T follicular helper cell (primary cell): ENCODE measurements around the gene KIF13A.
"Not testable (repeated sequence)": the region's sequence is repeated elsewhere in the genome, so short reads cannot be mapped to it uniquely, and the experiment has no call there.

Experiments
- DNase-seq: peaks from one replicate; pipeline ENCODE4 v3.0.0-alpha.2; 2020; ENCODE audit warnings: low read depth
- total RNA-seq, 2 experiments: gene quantifications; one replicate each; lab custom pipeline; 2026; lab: John Stamatoyannopoulos, UW

KIF13A gene
- 0.61 to 5.8 reads per million in 2 experiments for total RNA-seq

DNA sequence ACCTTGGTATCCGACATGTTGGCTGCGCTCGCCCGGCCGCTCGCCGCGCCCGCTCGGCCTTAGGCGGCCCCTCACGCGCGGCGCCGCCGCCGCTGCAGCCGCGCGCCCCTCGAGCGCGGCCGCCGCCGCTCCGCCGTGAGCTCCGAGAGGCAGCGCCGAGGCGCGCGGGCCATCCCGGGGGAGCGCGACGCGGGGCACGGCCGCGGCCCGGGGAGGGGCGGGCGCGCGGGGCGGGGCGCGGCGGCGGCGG lies at the start of gene KIF13A:
Gene KIF13A (minus strand): TSS at position 189 of the 250 bp plus-strand sequence. CDS start 172 bp downstream, at position 17.
- no peak for DNase-seq

DNA sequence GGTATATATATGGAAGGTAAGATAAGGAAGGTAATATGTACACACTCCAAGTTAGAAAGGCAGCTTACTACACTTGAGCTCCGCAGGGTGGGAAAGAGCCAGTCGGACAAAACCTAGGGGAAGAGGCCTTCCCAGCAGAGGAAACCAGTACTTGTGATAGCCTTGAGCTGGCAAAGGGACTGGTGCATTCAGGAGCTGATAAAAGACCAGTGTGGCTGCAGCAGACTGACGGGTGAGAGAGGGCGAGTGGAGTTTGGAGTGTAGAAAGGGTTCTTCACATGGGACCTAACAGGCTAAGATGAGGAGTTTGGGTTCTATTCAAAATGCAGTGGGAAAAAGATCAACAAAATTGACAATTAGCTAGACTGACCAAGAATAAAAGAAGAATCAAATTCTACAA lies 49.3 kb upstream of the KIF13A start:
- DNase-seq = no peak

DNA sequence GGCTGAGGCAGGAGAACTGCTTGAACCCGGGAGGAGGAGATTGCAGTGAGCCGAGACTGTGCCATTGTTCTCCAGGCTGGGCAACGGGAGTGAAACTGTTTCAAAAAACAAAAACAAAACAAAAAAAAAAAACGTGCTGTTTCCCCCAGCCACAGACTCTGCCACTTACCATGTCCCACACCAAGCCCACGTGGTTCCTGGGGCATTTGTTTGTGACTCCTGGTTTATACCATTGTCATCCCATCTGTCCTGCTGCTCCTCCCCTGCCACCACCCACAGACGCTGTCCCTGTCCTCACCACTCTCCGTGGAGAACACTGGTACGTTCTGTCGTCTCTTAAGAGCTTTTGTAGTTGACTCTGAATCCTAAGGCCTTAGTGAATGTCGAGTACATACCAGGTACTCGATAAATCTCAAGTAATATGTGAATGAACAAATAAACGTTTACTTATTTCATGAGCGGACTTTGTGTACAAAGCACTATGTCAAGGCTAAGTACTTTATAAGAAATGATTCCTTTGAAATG lies 48.0 kb upstream of the KIF13A start:
- no peak for DNase-seq

DNA sequence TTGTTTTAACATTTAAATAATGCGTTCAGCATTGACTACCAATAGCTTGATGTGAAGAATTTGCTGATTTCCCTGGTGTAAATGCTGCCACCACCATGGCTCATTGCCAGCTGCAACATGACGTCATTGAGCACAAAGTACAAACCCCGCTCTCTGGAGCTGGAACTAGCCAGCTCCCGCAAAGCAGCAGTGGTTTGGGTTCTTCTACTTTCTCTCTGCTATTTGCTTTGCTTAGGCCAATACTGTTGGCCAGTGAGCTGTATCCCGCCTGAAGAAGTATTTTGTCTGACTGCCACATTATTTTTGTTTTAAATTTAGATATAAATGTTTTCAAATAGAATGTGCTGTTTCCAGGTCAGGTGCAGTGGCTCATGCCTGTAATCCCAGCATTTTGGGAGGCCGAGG lies 47.4 kb upstream of the KIF13A start:
- DNase-seq = no peak

DNA sequence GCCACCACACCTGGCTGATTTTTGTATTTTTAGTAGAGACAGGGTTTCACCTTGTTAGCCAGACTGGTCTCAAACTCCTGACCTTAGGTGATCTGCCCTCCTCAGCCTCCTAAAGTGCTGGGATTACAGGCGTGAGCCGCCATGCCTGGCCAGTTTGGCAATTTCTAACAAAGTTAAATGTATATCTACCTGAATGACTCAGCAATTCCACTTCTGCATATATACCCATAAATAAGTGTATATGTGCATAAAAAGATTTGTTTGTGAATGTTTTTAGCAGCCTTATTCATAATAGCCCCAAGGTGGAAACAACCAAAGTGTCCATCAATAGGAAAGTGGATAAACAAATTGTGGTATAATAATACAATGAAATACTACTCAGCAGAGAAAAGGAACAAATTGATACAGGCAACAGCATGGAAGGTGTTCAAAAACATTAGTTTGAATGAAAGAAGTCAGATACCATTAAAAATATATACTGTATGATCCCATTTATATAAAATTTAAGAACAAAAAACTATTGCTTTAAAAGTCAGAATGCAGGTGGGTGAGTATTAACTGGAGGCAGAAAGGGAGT lies 44.3 kb upstream of the KIF13A start:
- no peak for DNase-seq

DNA sequence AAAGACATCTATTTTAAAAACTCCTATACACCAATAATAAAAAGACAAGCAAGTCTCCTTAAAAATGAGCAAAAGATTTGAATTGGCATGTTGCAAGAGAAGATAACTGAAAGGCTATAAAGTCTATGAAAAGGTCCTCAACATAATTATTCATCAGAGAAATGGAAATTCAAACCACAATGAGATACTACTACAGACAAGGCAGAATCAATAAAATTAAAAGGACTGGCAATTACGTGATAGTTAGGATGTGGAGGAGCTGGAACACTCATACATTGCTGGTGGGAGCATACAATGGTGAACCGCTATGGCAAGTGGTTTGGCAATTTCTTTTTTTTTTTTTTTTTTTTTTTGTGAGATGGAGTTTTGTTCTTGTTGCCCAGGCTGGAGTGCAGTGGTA lies 43.8 kb upstream of the KIF13A start:
- DNase-seq = no peak

DNA sequence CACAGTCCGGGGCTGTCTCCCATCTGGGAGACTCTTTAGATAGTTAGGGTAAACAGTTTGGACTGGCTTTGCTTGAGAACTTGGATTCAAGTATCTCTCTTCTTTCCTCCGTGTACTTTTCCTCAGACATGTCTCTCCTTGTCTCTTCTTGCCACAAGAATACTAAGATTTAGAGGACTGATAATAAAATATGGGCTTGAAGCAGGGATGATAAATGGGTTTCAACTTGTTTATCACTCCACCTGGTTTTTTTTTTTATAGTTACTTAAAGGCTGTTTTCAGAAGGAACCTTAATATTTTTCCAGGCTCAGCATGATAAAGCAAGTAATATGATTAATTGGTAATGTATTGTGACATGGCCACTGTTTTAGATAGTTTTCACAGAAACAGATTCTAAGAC lies 40.9 kb upstream of the KIF13A start:
- no peak for DNase-seq

DNA sequence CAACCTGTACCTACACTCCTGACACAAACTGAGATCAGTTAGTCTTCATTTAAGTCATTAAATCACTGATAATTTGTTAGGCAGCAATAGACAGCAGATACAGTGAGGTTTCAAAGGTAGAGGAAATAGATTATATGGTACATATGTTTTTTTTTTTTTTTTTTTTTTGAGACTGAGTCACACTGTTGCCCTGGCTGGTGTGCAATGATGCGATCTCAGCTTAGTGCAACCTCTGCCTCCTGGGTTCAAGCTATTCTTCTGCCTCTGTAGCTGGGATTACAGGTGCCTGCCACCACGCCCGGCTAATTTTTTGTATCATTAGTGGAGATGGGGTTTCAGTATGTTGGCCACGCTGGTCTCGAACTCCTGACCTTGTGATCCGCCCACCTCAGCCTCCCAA lies 38.2 kb upstream of the KIF13A start:
- DNase-seq = no peak

DNA sequence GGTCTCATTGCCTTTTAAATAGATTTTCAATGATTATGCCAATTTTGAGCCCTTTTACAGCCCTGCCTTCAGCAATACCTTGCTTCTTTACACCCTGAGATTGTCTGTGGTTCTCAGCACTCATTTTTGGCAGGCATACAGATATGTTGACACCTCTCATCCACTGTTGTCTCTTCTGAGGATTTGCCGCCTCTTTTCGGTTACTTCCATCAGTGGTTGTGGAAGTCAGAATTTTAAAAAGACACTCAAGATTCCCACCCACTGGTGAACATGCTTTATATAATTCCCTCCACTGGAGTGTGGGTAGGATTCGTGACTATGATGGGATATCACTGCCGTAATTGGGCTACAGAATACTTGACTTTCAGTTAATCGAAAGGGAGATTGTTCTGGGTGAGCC lies 37.4 kb upstream of the KIF13A start:
- DNase-seq = no peak

DNA sequence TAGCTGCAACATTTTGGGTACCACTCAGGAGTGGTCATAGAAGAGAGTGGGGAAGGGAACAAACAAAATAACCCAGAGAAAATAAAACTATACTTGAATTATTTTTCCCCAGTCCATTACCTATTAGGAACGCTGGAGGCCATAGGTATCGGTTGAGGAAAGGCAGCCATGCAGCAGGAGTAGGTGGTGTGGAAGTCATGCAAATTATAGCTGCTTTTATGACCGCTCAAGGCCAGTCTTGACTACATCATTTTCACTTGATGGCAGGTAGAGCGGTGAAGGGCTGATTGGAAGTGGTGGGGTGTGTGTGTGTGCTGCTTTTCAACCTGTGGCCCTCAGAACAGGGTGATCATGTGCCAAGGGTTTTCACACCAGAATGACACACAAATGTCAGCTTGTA lies 36.5 kb upstream of the KIF13A start:
- no peak for DNase-seq

DNA sequence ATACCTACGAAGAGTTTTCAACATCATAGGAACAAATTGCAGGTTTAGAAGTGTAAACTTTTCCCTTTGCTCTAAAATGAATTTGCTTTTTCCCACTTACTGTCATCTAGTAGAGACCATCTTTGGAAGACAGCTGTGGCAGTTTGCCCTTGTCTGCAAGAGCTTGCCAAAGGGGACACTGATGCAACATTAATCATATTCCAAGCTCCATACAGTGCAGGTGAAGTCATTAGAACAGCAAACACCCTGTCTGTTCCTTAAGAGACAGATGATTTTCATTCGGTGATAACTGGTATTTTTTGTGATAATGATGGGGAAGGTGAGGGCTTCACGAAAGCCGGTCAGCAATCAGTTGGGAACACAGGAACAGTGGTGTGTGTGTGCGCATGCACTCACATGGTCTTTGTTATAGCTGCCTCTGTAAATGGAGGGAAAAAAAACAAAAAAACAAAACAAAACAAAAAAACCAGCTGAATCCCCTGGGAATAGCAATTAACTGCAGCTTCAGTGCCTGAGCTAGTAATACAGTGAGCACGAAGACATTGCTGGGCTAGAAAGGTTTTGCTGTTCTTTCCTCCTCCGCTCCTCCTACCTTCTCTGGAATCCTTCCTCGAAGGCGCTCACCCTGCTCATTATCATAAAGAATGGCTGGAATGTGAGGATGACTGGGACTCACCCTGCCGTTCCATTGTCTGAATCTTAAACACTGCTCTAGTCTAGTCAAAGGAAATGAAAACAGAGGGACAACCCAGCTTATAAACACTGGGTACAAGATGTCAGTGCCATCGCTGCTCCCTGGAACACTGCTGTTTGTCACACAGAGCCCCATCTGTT lies 35.2 kb upstream of the KIF13A start:
- DNase-seq = no peak

DNA sequence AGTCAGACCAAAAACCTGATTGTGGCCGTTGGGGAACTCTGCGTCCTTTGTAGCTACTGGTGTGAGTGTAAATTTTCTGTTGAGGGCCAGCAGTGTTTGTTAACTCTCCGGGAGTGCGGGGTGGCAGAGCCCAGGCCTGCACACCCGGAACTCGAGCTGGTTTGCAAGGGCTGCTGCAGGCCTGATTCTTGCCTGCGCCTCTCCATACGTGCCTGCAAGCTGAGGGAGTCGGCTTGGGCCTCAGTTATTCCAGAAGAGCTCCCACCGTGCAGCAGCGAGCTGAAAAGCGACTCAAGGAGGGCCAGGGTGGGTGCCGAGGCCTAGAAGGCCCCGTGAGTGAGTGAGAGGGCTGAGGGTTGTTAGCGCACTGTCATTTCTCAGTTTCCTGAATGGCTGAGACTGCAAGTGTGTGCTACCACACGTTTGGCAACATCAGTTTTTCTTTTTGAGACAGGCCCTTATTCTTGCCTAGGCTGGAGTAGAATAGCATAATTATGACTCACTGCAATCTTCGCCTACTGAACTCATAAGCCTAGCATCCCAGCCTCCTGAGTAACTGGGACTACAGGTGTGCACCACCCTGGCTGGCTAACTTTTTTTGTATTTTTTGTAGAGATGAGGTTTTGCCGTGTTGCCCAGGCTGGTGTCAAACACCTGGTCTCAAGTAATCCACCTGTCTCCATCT lies 33.9 kb upstream of the KIF13A start:
- no peak for DNase-seq

DNA sequence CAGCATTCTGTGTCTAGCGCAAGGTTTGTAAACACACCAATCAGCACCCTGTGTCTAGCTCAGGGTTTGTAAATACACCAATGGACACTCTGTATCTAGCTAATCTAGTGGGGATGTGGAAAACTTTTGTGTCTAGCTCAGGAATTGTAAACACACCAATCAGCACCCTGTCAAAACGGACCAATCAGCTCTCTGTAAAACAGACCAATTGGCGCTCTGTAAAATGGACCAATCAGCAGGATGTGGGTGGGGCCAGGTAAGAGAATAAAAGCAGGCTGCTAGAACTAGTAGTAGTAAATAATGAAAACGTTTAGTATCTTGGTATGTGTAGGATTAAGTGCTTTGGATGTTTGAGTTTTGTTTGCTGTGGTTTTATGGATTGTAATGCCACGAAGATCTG lies 33.1 kb upstream of the KIF13A start:
- not testable (repeated sequence) for DNase-seq

DNA sequence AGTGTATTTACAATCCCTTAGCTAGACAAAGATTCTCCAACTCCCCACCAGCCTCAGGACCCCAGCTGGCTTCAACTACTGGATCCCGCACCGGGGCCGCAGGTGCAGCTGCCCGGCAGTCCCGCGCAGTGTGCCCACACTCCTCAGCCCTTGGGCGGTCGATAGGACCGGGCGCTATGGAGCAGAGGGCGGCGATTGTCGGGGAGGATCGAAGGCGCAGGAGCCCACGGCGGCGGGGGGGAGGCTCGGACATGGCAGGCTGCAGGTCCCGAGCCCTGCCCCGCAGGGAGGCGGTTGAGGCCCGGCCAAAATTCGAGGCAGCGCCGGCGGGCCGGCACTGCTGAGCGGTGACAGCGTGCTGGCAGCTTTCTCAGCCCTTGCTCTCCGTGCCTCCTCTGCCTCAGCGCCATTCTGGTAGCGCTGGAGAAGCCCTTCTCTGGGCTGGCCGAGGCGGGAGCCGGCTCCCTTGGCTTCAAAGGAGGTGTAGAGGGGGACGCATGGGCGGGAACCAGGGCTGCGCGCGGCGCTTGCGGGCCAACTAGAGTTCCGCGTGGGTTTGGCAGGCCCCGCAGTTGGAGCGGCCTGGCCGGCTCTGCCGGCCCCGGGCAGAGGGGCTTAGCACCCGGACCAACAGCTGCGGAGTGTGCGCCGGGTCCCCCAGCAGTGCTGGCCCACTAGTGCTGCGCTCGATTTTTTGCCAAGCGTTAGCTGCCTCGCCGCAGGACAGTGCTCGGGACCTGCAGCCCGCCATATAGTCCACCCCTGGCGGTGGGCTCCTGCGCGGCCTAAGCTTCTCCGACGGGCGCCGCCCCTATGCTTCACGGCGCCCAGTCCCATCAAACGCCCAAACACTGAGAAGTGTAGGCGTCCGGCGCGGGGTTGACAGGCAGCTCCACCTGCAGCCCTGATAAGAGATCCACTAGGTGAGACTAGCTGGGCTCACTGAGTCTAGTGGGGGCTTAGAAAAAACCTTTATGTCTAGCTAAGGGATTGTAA lies 32.4 kb upstream of the KIF13A start:
- DNase-seq = no peak

DNA sequence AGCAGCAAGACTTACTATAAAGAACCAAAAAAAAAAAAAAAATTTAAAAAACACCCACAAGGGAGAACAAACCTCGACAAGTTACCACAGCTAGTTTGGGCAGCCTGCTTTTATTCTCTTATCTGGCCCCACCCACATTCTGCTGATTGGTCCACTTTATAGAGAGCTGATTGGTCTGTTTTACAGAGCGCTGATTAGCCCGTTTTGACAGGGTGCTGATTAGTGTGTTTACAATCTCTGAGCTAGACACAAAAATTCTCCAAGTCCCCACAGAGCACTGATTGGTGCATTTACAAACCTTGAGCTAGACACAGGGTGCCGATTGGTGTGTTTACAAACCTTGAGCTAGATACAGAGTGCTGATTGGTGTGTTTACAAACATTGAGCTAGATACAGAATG lies 31.7 kb upstream of the KIF13A start:
- DNase-seq = not testable (repeated sequence)

DNA sequence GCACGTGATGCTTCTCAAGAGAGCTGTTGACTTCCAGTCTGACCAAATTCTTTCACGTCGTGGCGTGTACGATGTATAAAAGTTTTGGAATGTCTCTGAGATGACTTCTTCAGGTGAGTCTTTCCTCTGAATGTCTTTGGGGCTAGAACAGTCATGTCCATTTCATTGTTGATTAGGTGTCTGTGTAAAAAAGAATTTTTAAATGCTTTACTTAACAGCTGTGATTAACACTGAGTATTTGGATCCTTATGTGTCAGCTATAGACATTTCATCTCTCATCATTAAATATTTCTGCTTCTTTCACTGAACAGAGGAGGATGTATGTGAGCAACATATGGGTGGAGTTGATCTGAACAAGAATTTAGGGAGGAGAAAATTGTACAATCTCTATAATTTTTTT lies 29.3 kb upstream of the KIF13A start:
- no peak for DNase-seq

DNA sequence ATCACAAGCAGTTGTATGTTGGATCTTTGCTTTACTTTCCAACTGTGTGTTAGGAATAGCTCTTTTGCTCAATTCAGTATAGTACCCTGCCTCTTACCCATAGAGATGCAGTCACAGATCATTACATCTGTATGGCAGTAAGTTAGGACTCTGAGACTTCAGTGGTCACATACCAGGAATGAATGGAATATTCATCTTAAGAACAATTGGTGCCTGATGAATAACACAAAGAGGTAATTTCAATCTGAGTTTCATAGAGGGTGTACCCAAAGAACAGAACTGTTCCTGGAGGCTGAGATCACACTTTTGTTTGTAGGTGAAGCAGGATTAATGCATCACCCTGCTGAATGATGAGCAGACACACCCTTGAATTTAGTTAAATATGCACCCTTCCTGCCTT lies 28.7 kb upstream of the KIF13A start:
- DNase-seq = no peak

DNA sequence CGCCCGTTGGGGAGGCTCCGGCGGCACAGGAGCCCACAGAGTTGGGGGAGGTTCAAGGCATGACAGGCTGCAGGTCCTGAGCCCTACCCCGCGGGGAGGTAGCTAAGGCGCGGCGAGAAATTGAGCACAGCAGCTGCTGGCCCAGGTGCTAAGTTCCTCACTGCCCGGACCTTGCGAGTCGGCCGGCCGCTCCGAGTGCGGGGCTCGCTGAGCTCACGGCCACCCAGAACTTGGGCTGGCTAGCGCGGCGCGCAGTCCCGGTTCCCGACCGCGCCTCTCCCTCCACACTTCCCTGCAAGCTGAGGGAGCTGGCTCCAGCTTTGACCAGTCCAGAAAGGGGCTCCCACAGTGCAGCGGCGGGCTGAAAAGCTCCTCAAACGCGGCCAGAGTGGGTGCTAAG lies 23.9 kb upstream of the KIF13A start:
- no peak for DNase-seq

DNA sequence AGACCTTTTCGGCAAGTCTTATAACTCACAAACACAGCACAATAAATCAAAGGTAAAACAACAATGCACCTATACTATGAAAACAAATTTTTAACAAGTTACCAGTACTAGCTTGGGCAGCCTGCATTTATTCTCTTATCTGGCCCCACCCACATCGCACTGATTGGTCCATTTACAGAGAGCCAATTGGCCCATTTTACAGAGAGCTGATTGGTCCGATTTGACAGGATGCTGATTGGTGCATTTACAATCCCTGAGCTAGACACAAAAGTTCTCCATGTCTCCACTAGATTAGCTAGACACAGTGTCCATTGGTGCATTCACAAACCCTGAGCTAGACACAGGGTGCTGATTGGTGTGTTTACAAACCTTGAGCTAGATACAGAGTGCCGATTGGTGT lies 23.1 kb upstream of the KIF13A start:
- DNase-seq = not testable (repeated sequence)

DNA sequence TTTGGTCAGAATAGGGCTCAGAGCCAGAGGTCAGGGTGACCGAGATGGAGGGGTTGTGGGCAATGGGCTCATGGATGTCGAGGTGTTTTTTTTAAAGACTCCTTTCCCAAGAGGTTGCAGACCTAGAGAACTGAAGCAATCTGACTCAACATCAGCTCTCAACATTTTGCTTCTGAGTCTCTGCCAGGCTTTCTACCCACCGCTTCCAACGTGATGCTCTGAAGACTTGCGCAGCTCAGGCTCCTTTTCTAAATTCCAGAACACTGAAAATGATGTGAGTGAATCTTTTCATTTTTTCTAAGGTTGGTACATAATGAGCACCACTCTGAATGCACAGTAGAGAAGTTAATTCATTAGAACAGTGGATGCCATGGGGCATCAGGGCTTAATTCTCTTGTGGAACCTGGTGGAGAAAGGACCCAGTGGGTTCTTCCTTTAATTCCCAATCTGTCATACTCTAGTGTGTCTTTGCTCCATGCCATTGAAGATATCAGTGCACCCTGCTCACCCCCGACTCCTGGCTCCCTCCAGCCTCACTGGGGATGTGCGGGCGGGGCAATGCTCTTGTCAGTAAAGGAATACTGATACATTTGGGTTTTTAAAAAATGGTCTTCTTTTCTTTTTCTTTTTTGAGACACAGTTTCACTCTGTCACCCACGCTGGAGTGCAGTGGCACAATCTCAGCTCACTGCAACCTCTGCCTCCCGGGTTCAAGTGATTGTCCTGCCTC lies 17.0 kb upstream of the KIF13A start:
- DNase-seq = no peak

DNA sequence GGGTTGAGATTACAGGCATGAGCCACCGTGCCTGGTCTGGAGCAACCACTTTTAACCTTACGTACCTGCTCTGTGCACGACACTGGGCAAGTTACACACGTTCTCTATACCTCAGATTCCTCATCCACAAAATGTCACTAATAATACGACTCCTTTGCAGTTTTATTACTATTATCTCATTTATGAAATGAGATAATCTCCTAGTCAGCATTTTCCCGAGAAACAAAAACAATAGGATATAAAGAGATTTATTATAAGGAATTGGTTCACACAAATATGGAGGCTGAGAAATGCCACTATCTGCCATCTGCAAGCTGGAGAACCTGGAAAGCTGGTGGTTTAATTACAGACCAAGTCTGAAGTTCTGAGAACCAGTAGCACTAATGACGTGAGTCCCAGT lies 12.0 kb upstream of the KIF13A start:
- no peak for DNase-seq
